Heart left ventricle (tissue), 13 donors: ENCODE results near the gene NHLRC4.

Source experiments
- CTCF ChIP-seq, 12 donors: fragments of 200-600 bp; sonication (generic) in 4 of 12; IDR thresholded peaks; one replicate each; pipeline versions ENCODE4 v1.5.0 to v1.8.0; 2018 to 2022; ENCODE audit warnings: antibody characterized with exemption in 12 of 12, mild to moderate bottlenecking in 5 of 12
- POLR2A ChIP-seq, 2 donors: fragments of 450-650 bp; IDR thresholded peaks; one replicate each; pipeline ENCODE4 v1.6.1; 2017; ENCODE audit warnings: antibody characterized with exemption in 2 of 2, mild to moderate bottlenecking in 2 of 2, moderate library complexity in 2 of 2
- donor health status: ischemic (EF 13 %, LVEDD 7.1; RV severe dilation, severe dysfunction).
- donor health status: DM: no; HTN: yes; CAD: no.
- donor health status: DM: no; HTN: no; CAD: no.
- donor health status: ischemic (EF 25% LVEDD 6.9; RV normal size, moderate dysfunction).
- donor health status: ischemic (EF 25% LVEDD 5.7; RV mildly dilated, moderate dysfunction).
- donor health status: ischemic (EF 35%, LVEDD 5.7; RV mildly dilated, moderate dysfunction).
- donor health status: nonischemic (EF 11% LVEDD 7.7; RV severe dilation, severe dysfunction).
- donor health status: DM: yes; HTN: yes; CAD: no.
- donor health status: PGD.
- donor health status: ischemic (EF 29% LVEDD 5.4; RV normal size, mild dysfunction).
- donor health status: nonischemic (EF 23%, LVEDD 6.1; RV moderate dilation, normal function).

- TF ChIP-seq CTCF (IDR thresholded peaks at IDR 0.05) (no peak), POLR2A (IDR thresholded peaks at IDR 0.05) (no peak)
Observed at GRCh38 chr16:595094-595528, 28.3 kb downstream of the NHLRC4 start.
